ENCODE measurements around the gene NPPA.

DNA sequence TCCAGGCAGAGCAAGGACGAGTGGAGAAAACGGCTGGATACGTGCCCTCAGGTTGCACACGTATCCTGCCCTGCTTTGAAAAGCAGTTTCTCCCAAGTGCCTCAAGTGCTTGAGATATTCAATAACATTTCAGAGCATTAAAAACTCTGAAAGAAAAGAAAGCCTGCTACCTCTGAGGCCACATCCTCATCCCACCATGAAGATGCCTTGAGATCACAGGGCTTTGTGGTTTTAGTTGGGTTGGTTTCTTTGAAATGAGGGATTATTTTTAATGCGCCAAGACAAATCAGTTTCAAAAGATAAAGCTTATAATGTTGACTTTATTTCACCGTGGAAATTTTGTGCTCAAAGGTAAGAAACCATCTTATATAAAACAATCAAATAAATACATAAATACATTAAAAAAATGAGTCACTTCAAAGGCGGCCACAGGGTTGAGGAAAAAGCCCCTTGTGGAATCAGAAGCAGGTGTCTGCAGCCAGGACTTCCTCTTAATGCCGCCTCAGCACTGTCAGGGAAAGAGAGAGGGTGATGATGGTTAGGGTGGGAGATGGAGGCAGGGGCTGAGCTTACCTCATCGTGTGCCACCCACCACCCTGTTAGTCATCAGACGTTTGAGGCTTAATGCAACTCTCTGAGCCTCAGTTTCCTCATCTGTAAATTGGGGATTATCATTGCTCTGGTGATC lies 9.7 kb upstream of the NPPA start:
- no peak for TF ChIP-seq EZH2 (IDR thresholded peaks at IDR 0.05; ENCODE audit: borderline replicate concordance)
- TF ChIP-seq, protein P1, sequence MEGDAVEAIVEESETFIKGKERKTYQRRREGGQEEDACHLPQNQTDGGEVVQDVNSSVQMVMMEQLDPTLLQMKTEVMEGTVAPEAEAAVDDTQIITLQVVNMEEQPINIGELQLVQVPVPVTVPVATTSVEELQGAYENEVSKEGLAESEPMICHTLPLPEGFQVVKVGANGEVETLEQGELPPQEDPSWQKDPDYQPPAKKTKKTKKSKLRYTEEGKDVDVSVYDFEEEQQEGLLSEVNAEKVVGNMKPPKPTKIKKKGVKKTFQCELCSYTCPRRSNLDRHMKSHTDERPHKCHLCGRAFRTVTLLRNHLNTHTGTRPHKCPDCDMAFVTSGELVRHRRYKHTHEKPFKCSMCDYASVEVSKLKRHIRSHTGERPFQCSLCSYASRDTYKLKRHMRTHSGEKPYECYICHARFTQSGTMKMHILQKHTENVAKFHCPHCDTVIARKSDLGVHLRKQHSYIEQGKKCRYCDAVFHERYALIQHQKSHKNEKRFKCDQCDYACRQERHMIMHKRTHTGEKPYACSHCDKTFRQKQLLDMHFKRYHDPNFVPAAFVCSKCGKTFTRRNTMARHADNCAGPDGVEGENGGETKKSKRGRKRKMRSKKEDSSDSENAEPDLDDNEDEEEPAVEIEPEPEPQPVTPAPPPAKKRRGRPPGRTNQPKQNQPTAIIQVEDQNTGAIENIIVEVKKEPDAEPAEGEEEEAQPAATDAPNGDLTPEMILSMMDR (IDR thresholded peaks at IDR 0.05; ENCODE audit: poor library complexity), result no peak

Data from hepatocyte (in vitro differentiated cells).